H9 (cell line): Measurements from ENCODE around the gene GAGE13. TPM values are rescaled to one million over a fixed set of nuclear protein-coding genes. Genes with fewer than 3 reads are reported as not detected.
"Not testable (repeated sequence)": the region's sequence is repeated elsewhere in the genome, so short reads cannot be mapped to it uniquely, and the experiment has no call there.

Source experiments
- DNase-seq: peaks from one replicate; pipeline ENCODE4 v3.0.0-alpha.2; 2017
- H2AFZ ChIP-seq: one replicate; pipeline ENCODE4 v1.6.1; 2013; ENCODE audit warnings: mild to moderate bottlenecking, low read length, control low read depth, moderate library complexity
- H2AK5ac ChIP-seq: 2 replicates; pipeline ENCODE4 v1.6.1; 2013; ENCODE audit warnings: low read length, control low read depth, mixed read lengths; ENCODE audit not compliant: insufficient read length
- H2BK120ac ChIP-seq: one replicate; pipeline ENCODE4 v1.6.1; 2013; ENCODE audit warnings: low read depth, mild to moderate bottlenecking, low read length, control low read depth, inconsistent platforms; ENCODE audit not compliant: poor library complexity, severe bottlenecking
- H2BK12ac ChIP-seq: 2 replicates; pipeline ENCODE4 v1.6.1; 2013; ENCODE audit warnings: low read length, control low read depth, mixed read lengths, low read depth; ENCODE audit not compliant: insufficient read length
- H2BK15ac ChIP-seq: 2 replicates; pipeline ENCODE4 v1.6.1; 2013; ENCODE audit warnings: low read depth, low read length, control low read depth
- H2BK20ac ChIP-seq: one replicate; pipeline ENCODE4 v1.6.1; 2013; ENCODE audit warnings: low read depth, mild to moderate bottlenecking, low read length, control low read depth, inconsistent platforms; ENCODE audit not compliant: poor library complexity, severe bottlenecking
- H2BK5ac ChIP-seq: 2 replicates; pipeline ENCODE4 v1.6.1; 2013; ENCODE audit warnings: low read length, control low read depth, mixed read lengths; ENCODE audit not compliant: insufficient read length
- H3K14ac ChIP-seq: 2 replicates; pipeline ENCODE4 v1.6.1; 2013; ENCODE audit warnings: low read length, control low read depth; ENCODE audit not compliant: insufficient read depth
- H3K18ac ChIP-seq: 2 replicates; pipeline ENCODE4 v1.6.1; 2013; ENCODE audit warnings: low read depth, mild to moderate bottlenecking, mixed read lengths, low read length, control low read depth; ENCODE audit not compliant: insufficient read length
- H3K23ac ChIP-seq: 2 replicates; pipeline ENCODE4 v1.6.1; 2013; ENCODE audit warnings: low read length, control low read depth, mixed read lengths, low read depth; ENCODE audit not compliant: insufficient read length
- H3K23me2 ChIP-seq: 2 replicates; pipeline ENCODE4 v1.6.1; 2013; ENCODE audit warnings: low read depth, mild to moderate bottlenecking, mixed read lengths, low read length, control low read depth; ENCODE audit not compliant: insufficient read length, poor library complexity, severe bottlenecking
- H3K27ac ChIP-seq: 2 replicates; pipeline ENCODE4 v1.5.1; 2013; ENCODE audit warnings: low read length, control low read depth, mixed read lengths, low read depth; ENCODE audit not compliant: insufficient read length
- H3K27me3 ChIP-seq: 2 replicates; pipeline ENCODE4 v1.6.1; 2013; ENCODE audit warnings: low read length, control low read depth, inconsistent platforms; ENCODE audit not compliant: insufficient read depth
- H3K4ac ChIP-seq: 2 replicates; pipeline ENCODE4 v1.6.1; 2013; ENCODE audit warnings: low read depth, mild to moderate bottlenecking, control low read depth, inconsistent platforms, low read length, moderate library complexity
- H3K4me1 ChIP-seq: 2 replicates; pipeline ENCODE4 v1.6.1; 2013; ENCODE audit warnings: low read length, control low read depth, inconsistent platforms; ENCODE audit not compliant: insufficient read depth
- H3K4me2 ChIP-seq: 2 replicates; pipeline ENCODE4 v1.6.1; 2013; ENCODE audit warnings: low read length, control low read depth, mixed read lengths; ENCODE audit not compliant: insufficient read length, insufficient read depth
- H3K56ac ChIP-seq: 2 replicates; pipeline ENCODE4 v1.6.1; 2013; ENCODE audit warnings: low read depth, mild to moderate bottlenecking, mixed read lengths, low read length, control low read depth; ENCODE audit not compliant: insufficient read length
- H3K79me1 ChIP-seq: 2 replicates; pipeline ENCODE4 v1.6.1; 2013; ENCODE audit warnings: low read depth, mild to moderate bottlenecking, moderate library complexity, low read length, control low read depth, inconsistent platforms; ENCODE audit not compliant: insufficient read depth, poor library complexity, severe bottlenecking
- H3K79me2 ChIP-seq: 2 replicates; pipeline ENCODE4 v1.6.1; 2013; ENCODE audit warnings: low read length, control low read depth, inconsistent platforms; ENCODE audit not compliant: insufficient read depth
- H3K9ac ChIP-seq: 2 replicates; pipeline ENCODE4 v1.6.1; 2013; ENCODE audit warnings: low read length, control low read depth, mixed read lengths; ENCODE audit not compliant: insufficient read length; ENCODE audit errors: extremely low read depth
- H3K9me3 ChIP-seq: one replicate; pipeline ENCODE4 v1.6.1; 2013; ENCODE audit warnings: low read depth, low read length, inconsistent platforms; ENCODE audit not compliant: control insufficient read depth
- H3T11ph ChIP-seq: one replicate; pipeline ENCODE4 v1.6.1; 2013; ENCODE audit warnings: mild to moderate bottlenecking, low read length, control low read depth, inconsistent platforms
- H4K20me1 ChIP-seq: one replicate; pipeline ENCODE4 v1.6.1; 2013; ENCODE audit not compliant: control insufficient read depth, insufficient read length, insufficient read depth
- H4K5ac ChIP-seq: 2 replicates; pipeline ENCODE4 v1.6.1; 2013; ENCODE audit warnings: low read depth, mild to moderate bottlenecking, mixed read lengths, low read length, control low read depth; ENCODE audit not compliant: insufficient read length
- H4K8ac ChIP-seq: replicated peaks from 2 replicates; pipeline ENCODE4 v1.6.1; 2013; ENCODE audit warnings: low read length, control low read depth, mixed read lengths, low read depth; ENCODE audit not compliant: insufficient read length
- H4K91ac ChIP-seq: 2 replicates; pipeline ENCODE4 v1.6.1; 2013; ENCODE audit warnings: low read depth, mild to moderate bottlenecking, moderate library complexity, mixed read lengths, low read length, control low read depth; ENCODE audit not compliant: insufficient read length
- H3K27ac Mint-ChIP-seq, 3 experiments: 2 replicates in 2 of 3; 3 replicates in 1 of 3; pipeline ENCODE4 v1.8.0; 2020 to 2021; ENCODE audit warnings: mixed read lengths in 3 of 3, mild to moderate bottlenecking in 1 of 3, moderate library complexity in 1 of 3
- H3K27me3 Mint-ChIP-seq: 2 replicates; pipeline ENCODE4 v1.8.0; 2021; ENCODE audit warnings: low read depth, mild to moderate bottlenecking, moderate library complexity, mixed read lengths
- H3K36me3 Mint-ChIP-seq, 3 experiments: 2 replicates in 2 of 3; 3 replicates in 1 of 3; pipeline ENCODE4 v1.8.0; 2020 to 2021; ENCODE audit warnings: low read depth in 3 of 3, mixed read lengths in 3 of 3; ENCODE audit not compliant: insufficient read depth in 1 of 3
- H3K4me1 Mint-ChIP-seq, 2 experiments: 2 replicates each; pipeline ENCODE4 v1.8.0; 2020; ENCODE audit warnings: mixed read lengths in 2 of 2
- H3K4me3 Mint-ChIP-seq, 2 experiments: 2 replicates in 1 of 2; 3 replicates in 1 of 2; pipeline ENCODE4 v1.8.0; 2020 to 2021; ENCODE audit warnings: mild to moderate bottlenecking in 2 of 2, mixed read lengths in 2 of 2, moderate library complexity in 1 of 2
- H3K9me3 Mint-ChIP-seq, 2 experiments: 2 replicates in 1 of 2; 3 replicates in 1 of 2; pipeline ENCODE4 v1.8.0; 2020; ENCODE audit warnings: mild to moderate bottlenecking in 2 of 2, mixed read lengths in 2 of 2, moderate library complexity in 1 of 2
- WGBS: extraction: QIAGEN DNeasy Blood & Tissue Kit; methylation state at CpG from one replicate; pipeline ENCODE4 v1.1.7; 2013; ENCODE audit warnings: missing lambda C conversion rate, low lambda C conversion rate, mixed read lengths; ENCODE audit not compliant: insufficient read length; ENCODE audit errors: extremely low coverage; 5-methylcytosine and 5-hydroxymethylcytosine counted together
- total RNA-seq: library from RNA; stranded (reverse); gene quantifications from 2 replicates; pipeline ENCODE4 v1.2.1, GENCODE V29; 2021

The GAGE13 gene
- total RNA-seq, 1 experiment from 2014 or later: not detected

- H2BK15ac ChIP-seq, H3T11ph ChIP-seq, H3K56ac ChIP-seq, H2BK20ac ChIP-seq, H3K9me3 ChIP-seq, H3K4me1 Mint-ChIP-seq, H3K9ac ChIP-seq, H4K5ac ChIP-seq, DNase-seq, H3K18ac ChIP-seq, H3K4me1 ChIP-seq, H4K8ac ChIP-seq, H3K27me3 ChIP-seq, H3K36me3 Mint-ChIP-seq, H2BK5ac ChIP-seq, H3K79me2 ChIP-seq, H3K4me2 ChIP-seq, H2AFZ ChIP-seq, H2AK5ac ChIP-seq, H3K14ac ChIP-seq, H4K20me1 ChIP-seq, H4K91ac ChIP-seq, H3K23ac ChIP-seq, H3K27ac ChIP-seq, H3K27me3 Mint-ChIP-seq, H3K79me1 ChIP-seq, H3K23me2 ChIP-seq, H3K4ac ChIP-seq, H3K4me3 Mint-ChIP-seq, H3K27ac Mint-ChIP-seq, H2BK120ac ChIP-seq, H2BK12ac ChIP-seq: not testable (repeated sequence)
- H3K9me3 Mint-ChIP-seq: peaks cover 7 to 13% of the 10 kb centered on the region in 2 experiments
- WGBS: no CpG with 5 or more reads among the region's 24 CpGs
Observed at GRCh38 chrX:49341449-49341848, 10.1 kb downstream of the GAGE13 start.

GRCh38 chrX:49344496-49345175, 13.3 kb downstream of the GAGE13 start:
- H3K14ac ChIP-seq, H3K23ac ChIP-seq, H2BK20ac ChIP-seq, H2BK12ac ChIP-seq, H3K18ac ChIP-seq, H3K9me3 ChIP-seq, H3K4me1 Mint-ChIP-seq, H3K27me3 ChIP-seq, H2AK5ac ChIP-seq, H3K36me3 Mint-ChIP-seq, H3K4ac ChIP-seq, H4K20me1 ChIP-seq, H4K91ac ChIP-seq, H3K79me1 ChIP-seq, H3K56ac ChIP-seq, H4K8ac ChIP-seq, H3K4me2 ChIP-seq, H3K27ac ChIP-seq, H3K23me2 ChIP-seq, H4K5ac ChIP-seq, H3K4me1 ChIP-seq, DNase-seq, H2BK120ac ChIP-seq, H3K27ac Mint-ChIP-seq, H3T11ph ChIP-seq, H3K79me2 ChIP-seq, H2AFZ ChIP-seq, H2BK5ac ChIP-seq, H3K9ac ChIP-seq, H3K27me3 Mint-ChIP-seq, H2BK15ac ChIP-seq, H3K4me3 Mint-ChIP-seq: not testable (repeated sequence)
- no CpG with 5 or more reads among the region's 15 CpGs for WGBS
- peaks cover 7 to 13% of the 10 kb centered on the region in 2 experiments for H3K9me3 Mint-ChIP-seq
